Epithelial cell of prostate (primary cell): ENCODE results near the gene INTS11.

Source experiments
- DNase-seq: peaks from one replicate; pipeline ENCODE4 v3.0.0-alpha.2; 2011; ENCODE audit warnings: low read depth, low spot score
- H3K27ac ChIP-seq: fragments of 450-650 bp; 2 replicates; pipeline ENCODE4 v1.5.1; 2017; ENCODE audit warnings: mild to moderate bottlenecking

The INTS11 gene

DNA sequence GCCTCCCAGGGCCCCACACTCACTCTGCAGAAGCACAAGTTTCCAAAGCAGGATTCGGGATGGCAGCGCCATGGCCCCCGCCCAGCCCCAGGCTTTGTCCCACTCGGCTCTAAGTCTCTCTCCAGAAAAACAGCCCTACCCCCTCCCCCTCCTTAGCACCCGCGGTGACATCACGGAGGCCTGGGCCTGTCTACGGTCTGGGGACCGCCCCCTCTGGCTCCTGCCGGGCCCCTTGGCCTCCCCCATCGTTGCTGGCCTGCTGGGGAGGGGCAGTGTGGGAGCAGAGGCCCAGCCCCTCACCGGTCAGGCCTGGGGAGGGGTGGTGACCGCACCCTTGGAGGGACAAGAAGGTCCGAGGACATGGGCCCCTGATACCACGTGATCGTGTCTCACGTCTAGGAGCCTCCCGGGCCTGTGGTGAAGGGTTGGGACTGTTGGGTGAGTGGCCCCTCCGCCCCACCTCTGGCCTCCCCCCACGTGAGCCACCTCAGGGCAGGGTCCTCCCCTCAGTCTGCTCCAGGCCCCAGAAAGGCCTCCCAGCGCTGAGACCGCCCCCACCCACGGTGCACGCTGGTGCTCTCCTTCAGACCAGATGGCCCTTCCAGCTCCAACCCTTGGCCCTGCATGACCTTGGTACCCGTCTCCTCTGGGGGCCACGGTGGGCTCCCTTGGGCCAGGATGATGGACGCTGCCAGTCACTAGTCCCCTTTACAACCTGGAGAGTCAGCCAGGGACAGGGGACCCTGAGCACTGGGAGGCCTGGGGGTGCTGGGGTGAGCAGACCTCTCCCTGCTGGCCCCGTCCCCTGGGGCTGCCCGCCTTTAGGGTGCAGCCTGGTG lies 34.2 kb upstream of the INTS11 start, which contains the start of gene MXRA8:
Gene MXRA8, minus strand, starts transcription at position 123 of the 839 bp plus-strand sequence. Its CDS starts 51 bp downstream, at position 72.
- no peak for DNase-seq
- H3K27ac ChIP-seq, result no peak within 1 kb of the TSS

DNA sequence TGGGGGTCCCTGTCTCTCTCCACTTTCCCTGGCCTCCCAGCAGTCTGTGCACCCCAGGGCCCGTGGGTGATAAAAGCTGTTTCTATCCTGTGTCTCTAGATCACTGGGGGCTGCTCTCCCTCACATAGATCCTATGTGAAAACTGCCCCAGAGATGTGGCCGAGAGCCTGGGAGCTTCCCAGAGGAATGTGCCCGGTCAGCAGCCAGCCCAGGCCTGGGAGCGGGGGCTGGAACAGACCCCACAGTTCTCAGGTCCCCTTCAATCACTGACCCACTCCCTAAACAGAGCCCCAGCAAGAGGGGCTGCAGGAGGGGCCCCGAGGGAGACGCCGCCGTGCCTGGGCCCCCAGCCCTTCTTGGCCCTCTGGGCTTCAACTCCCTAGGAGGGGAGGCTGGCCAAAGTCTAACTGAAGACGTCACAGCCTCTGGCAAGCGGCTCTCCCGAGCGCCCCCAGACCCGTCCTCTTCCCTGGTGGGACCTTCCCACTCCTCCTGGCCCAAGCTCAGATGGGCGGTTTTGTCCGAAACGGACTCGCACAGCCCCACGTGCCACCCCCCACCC lies 33.5 kb upstream of the INTS11 start:
- DNase-seq, result no peak
- H3K27ac ChIP-seq, result no peak overlapping the region

DNA sequence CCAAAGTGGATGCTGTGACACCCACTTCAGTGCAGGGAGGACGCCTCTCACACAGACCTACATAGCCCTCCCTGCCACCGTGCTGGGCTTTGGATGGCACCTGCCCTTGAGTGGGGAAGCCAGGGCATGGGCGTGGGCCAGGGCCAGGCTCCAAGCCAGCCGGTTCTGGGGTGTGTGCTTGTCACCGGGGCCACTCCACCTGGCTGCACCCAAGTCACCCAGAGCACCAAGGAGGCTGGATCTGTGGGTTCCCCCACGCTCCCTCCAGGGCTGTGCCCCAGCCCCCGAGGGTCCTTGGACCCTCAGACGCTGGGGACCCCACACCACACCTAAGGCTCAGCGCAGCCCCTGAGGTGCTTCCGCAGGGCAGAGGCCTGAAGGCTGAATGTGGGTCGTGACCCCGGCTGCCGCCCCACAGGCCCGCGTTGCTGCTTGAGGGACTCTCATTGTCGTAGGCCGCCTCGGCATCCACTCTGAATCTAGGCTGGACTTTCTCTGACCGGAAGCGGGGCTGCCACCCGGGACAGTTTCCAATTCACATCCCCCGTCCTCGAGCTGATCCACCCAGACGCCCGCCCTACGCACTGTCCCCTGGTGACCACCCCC lies 32.4 kb upstream of the INTS11 start:
- no peak overlapping the region for H3K27ac ChIP-seq
- no peak for DNase-seq

DNA sequence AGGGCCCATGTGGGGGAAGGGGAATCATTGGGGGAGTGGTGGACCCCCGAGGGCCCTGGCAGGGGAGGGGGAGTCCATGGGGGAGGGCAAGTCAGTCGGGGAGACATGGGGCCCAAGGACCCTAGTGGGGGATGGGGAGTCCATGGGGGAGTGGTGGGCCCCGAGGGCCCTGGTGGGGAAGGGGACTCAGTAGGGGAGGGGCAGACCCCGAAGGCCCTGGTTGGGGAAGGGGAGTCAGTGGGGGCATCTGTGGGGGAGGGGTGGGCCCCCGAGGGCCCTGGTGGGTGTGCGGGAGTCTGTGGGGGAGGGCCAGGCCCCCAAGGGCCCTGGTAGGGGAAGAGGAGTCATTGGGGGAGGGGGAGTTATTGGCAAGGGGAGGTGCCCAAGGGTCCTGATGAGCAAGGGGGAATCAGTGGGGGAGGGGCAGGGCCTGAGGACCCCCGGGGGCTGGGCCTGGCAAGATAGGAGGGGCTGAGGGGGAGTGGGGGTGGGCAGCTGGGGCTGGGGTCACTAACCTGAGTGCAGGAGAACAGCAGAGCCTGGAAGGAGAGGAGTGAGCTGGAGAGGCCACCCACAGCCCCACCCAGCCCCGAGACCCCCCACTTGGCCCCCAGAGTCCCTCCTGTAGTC lies 31.8 kb upstream of the INTS11 start:
- no peak for DNase-seq
- no peak overlapping the region for H3K27ac ChIP-seq

DNA sequence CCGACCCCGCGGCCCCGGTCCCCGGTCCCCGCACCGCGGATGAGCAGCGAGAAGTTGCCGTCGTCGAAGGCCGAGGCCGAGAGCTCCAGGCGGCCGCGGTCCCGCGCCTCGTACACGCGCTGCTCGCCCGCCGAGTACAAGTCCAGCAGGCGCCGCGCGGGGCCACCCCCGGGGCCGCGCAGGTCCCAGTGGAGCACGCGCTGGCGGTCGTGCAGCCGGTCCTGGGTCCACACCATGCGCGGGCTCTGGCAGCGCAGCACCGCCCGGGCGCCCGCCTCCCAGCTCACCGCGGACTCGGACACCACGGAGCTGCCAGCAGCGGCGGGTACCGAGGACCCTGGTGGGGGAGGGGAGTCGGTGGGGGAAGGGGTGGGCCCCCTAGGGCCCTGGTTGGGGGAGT lies 31.0 kb upstream of the INTS11 start:
- no peak overlapping the region for H3K27ac ChIP-seq
- no peak for DNase-seq

DNA sequence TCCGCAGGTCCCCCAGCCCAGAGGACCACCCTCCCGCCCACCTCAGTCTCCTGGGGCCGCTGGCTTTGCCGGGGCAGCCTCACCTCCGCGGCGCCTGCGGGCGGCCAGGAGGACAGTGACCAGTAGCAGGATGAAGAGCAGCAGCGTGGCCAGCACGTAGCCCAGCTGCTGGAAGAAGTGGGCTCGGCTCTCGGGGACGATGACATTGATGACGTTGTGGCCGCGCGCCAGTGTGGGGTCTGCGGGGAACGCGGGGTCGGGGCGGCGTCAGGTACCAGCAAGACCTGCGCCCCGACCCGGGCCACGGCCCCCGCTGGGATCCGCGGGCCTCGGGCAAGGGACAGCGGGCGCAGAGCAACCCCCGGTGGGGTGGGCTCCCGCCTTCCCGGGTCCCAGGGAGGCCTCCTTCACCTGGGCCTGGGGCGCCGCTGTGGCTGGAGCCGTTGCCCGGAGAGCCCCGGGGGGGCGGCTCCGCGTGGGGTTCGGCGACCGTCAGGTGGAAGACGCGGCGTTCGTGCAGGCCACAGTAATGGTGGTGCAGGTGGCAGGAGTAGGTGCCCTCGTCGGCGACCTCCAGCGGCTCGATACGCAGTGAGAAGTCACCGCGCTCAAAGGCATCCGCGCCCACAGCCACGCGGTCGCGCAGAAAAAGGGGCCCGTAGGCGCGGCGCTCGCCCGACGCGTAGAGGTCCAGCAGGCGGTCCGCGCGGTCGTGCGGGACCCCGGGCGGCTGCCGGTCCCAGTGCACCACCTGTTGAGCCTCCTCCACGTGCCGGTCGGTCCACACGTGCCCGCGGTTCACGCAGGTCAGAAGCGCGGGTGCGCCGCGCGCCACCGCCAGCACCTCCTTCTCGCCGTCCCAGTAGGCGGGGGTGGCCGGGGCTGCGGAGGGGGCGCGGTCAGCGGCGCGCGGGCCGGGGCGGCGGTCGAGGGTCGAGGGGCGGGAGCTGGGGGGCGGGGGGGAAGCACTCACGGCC lies 30.1 kb upstream of the INTS11 start:
- no peak for DNase-seq
- no peak overlapping the region for H3K27ac ChIP-seq

DNA sequence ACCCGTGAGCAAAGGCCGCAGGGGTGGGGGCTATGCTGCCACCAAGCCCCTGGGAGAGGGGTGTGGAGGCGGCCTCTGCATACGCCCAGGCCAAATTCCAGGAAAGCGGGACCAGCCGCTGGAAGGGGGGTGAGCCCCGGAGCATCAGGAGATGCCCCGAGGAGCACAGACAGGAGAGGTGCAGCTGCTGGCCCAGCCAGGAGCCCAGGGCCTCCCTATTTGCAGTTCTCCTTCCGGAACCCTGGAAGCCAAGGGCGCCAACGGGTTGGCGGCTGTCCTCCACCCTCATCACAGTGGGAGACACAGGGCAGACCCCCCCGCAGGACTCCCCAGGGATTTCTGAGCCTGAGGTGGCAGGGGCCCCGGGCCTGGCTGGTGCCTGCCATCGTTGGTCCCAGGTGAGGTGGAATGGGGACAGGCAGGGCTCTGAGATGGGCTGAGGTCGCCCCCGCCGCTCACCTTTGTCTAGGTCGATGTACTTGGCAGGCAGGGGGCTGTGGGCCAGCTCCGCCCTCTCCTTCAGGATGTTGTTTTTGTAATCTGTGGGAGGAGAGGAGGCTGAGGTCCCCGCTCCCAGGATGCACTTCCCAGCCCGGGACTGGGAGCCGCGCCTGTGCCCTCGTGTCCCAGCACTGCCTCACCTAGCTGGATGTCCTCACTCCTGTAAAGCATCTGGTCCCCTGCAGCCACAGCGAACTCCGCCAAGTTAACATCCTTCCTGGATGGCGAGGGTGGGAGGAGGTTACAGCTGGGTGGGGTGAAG lies 29.1 kb upstream of the INTS11 start:
- DNase-seq, result no peak
- no peak overlapping the region for H3K27ac ChIP-seq

DNA sequence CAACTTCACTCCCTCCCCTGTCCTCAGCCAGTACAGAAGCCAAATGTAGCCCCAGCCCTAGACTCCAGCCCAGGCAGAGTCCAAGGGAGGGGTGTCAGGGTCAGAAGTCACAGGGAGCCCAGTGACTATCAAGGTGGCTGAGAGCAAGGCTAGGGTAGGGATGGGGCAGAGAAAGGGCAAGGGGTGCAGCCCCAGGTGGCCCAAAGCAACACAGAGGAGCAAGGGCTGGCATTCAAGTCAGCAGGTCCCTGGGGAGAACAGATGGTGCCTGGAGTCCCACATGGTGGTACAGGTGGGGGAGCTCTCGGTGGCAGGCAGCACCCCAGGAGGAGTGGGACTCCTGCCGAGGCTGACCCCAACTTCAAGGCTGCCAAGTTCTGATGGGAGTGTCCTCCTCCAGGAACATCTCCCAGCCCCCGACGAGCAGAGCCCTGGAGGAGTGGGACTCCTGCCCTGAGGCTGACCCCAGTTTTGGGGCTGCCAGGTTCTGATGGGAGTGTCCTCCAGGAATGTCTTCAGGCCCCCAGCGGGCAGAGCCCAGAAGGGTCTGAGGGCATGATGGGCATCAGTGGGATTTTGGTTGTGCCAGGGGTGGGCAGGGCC lies 28.4 kb upstream of the INTS11 start:
- DNase-seq, result no peak
- no peak overlapping the region for H3K27ac ChIP-seq

DNA sequence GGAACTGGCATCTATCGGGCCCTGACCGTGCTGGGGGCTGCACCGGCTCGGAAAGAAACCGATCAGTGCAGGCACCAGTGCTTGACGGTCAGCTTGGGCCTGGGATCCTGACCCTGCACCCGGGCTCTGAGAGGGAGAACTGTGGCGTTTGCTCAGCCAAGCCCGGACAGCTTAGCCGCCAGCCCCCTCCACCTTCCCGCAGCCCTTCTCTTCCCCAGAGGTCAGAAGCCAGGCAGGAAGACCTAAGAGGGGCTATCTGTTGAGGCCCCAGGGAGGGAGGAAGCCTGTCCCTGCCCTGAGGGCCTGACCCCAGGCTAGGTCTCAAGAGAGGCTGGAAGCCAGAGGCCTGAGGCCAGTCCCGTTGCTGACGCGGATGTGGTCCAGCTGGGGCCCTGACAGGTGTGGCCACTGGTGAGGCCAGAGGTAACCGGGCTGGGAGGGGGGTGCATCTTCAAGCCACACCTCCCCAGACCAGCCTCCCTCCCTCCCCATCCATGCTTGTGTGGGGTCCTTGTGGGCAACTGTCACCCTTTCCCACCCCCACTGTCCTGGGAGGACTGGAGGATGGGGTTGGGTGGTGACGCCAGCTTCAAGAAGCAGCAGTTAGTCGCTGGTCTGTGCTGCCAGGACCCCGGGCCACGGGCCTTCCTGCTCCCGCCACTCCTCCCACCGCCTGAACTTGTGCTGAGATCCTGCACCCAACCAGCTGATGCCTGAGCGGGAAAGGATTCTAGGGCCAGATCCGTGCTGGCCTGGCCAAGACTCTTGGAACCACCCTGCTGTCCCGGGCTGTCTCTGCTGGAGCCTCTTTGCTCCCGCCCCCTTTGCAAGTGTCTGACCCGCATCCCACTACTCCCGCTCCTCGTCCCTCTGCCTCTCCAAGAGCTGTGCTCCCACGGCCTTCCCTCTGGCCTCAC lies 27.3 kb upstream of the INTS11 start:
- no peak overlapping the region for H3K27ac ChIP-seq

DNA sequence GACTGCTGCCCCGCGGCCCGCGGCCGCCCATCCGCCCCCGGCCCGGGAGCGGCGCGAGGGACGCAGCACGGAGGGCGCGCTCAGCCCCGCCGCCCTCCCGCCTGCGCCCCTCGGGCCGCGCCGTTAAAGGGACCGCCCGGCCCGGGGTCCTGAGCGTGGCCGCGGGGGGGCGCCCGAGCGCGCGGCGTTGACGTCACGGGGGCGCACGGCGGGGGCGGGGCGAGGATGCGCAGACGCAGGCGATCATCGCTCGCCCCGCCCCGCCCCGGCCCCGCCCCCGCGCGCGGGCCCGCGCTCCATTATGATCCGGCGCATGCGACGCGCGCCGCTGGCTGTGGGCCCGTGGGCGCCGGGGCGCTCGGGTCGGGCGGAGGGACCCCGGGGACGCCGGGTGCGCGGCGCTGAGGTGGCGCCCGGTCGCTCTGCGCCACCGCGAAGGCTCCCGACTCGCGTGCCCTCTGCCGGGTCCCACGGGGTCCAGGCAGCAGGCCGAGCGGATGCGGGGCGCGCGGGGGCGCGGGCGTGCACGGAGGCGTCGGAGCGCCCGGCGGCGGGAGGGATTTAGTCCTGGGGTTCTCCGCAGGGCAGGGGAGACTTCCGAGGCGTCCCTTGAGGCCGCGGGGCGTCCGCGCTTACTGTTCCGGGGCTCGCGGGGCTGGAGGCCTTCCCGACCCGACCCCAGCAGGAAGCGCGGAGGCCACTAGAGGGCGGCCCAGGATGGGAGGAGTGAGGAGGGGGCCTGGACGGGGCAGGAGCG lies 25.0 kb upstream of the INTS11 start, which contains the start of gene DVL1:
Gene DVL1, minus strand, starts transcription at position 163 of the 757 bp plus-strand sequence. CDS start 353 bp downstream, outside the sequence.
- DNase-seq, result no peak
- peak within 1 kb of the TSS; percentile 98 for H3K27ac ChIP-seq

More for the DNA sequence above, 27.3 kb upstream of the INTS11 start:
- no peak for DNase-seq

DNA sequence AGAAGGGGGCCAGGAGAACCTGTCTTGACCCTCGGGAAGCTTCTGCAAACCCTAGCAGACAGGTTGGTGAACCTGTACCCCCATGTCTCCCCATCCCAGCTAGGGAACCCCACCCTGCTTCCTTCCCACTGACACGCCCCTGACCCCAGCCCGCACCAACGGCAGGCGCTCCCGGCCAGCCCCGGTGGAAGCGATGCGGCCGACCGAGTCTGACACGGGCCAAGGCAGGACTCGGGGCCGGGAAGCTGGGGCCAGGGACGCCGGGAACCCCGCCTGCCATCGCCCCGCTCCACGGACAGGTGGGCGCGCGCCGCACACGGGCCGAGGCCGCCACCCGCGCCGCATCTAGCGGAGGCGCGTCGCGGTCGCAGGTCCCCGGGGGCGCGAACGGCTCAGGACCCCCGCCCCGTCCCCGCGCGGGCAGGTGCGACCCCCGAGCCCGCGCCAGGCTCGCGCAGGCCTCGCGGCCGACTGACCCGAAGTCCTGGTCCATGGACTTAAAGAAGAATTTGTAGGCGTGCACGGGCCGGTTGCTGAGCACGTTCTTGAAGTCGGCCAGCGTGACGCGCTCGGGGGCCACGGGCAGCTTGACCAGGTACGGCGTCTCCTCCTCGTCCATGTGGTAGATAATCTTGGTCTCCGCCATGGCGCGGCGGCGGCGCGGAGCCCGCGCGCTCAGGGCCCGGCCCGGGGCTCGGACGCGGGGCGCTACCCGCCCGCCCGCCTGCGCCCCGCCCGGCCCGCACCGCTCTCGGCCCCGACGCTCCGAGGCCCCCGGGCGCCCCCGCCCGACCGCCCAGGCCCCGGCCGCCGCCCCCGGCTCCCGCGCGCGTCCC lies 24.2 kb upstream of the INTS11 start:
- no peak for DNase-seq
- peak overlapping the region; percentile 98 for H3K27ac ChIP-seq

DNA sequence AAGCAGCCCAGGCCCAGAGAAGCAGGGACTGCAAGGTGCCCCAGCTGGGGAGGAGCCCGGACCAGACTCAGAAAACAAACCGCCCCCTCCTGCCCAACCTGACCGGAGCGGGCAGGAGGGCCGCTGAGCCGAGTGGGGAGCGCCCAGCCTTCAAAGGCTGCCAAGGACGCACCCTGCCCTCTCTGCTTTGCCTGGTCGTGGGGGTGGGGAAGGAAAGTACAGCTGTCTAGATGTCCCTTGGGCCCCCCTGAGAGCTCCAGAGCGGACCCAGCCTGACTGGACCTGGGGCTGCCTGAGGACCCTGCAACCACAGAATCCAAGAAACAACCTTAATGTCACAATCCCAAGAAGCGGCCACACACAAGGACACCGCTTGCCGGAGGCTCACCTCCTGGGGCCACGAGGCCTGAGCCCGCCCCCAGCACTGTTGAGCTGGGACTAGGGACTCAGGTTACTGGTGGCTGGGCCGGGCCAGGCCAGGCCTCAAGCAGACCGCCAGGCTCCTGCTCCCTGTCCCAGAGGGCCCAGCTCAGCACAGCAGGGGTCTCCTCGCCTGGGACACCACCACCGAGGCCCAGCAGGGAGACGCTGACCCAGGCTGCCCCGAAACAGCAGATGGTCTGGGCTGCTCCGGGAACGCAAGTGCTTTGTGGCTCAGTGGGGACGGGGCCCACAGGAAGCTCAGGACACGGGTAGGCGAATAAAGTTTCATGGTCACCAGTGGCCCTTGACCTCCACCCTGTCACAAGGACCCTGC lies 23.4 kb upstream of the INTS11 start:
- H3K27ac ChIP-seq, result peak overlapping the region; percentile 98
- DNase-seq, result no peak

DNA sequence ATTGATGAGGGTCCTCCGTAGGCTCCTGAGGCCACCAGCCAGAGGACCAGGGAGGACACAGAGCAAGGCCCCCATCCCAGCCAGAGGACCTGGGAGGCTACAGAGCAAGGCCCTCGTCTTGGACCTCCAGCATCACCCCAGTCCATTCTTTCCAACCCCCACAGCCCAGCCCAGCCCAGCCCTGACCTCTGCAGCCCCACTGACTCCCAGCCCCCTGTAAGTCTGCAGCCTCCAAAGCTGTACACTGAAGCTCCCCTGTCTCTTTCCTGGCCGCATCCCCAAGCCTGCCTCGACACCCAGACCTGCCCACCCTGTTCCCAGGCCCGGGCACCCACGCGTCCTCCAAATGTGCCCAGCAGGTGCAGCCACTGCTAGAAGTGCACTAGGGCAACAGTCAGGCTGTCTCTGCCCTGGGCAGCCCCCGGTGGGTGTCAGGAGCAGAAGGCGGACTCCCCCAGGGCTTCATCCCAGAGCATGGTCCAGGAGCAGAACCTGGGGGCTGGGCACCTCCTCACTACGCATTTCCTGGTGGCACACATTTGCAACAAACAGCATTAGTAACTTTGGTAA lies 22.7 kb upstream of the INTS11 start:
- DNase-seq, result no peak
- H3K27ac ChIP-seq, result peak overlapping the region; percentile 98

DNA sequence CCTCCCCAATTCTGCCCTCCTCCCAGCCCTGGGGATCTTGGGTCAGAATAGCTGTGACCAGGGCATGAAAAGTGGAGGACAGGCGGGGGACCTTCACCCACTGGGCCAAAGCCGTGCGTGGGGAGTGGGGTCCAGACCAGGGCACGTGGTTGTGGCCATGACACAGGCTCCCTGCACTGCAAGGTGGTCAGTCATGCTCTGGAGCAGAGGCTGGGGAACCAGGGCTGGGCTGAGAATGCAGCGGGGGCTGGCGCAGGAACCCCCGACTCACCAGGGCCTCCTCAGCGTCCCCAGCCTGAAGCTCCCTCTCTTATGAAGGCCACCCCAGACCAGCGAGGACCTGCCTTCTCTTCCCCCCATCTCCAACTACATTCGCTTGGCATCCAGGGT lies 22.0 kb upstream of the INTS11 start:
- DNase-seq, result no peak
- peak overlapping the region; percentile 98 for H3K27ac ChIP-seq
